ENCODE measurements around the gene SHC1.

Gene SHC1

GRCh38 chr1:154934358-154934948 lies 36.1 kb downstream of the SHC1 start:
- no peak for DNase-seq

GRCh38 chr1:154931940-154932487 lies 38.5 kb downstream of the SHC1 start:
- DNase-seq, result no peak

- DNase-seq, result no peak
These were observed 44.3 kb downstream of the SHC1 start for GRCh38 chr1:154926201-154926600.

- DNase-seq, result no peak
These were observed 45.0 kb downstream of the SHC1 start for GRCh38 chr1:154925335-154926170.

GRCh38 chr1:154923695-154924094 lies 46.9 kb downstream of the SHC1 start:
- DNase-seq, result no peak

GRCh38 chr1:154913273-154913672 lies 57.3 kb downstream of the SHC1 start:
- DNase-seq, result no peak

GRCh38 chr1:154912755-154913154 lies 57.8 kb downstream of the SHC1 start:
- DNase-seq, result no peak
